Brain microvascular endothelial cell (primary cell): ENCODE data around the gene MYG1.

ENCODE experiments used
- DNase-seq: peaks from one replicate; pipeline ENCODE4 v3.0.0-alpha.2; 2020
- H3K27ac ChIP-seq: fragments of 250-450 bp; sonication (Bioruptor Pico); 2 replicates; pipeline ENCODE4 v1.5.1; 2020; ENCODE audit warnings: mild to moderate bottlenecking, moderate library complexity
- H3K27me3 ChIP-seq: fragments of 250-450 bp; sonication (Bioruptor Pico); replicated peaks from 2 replicates; pipeline ENCODE4 v1.5.1; 2020; ENCODE audit warnings: mild to moderate bottlenecking
- H3K36me3 ChIP-seq: fragments of 250-450 bp; sonication (Bioruptor Pico); replicated peaks from 2 replicates; pipeline ENCODE4 v1.5.1; 2020; ENCODE audit warnings: mild to moderate bottlenecking
- H3K4me3 ChIP-seq: 2 replicates; pipeline ENCODE4 v1.5.1; 2011; ENCODE audit warnings: low read depth, mild to moderate bottlenecking, control low read depth, low read length, moderate library complexity
- CTCF ChIP-seq: IDR thresholded peaks from 2 replicates; pipeline ENCODE4 v1.5.1; 2011; ENCODE audit warnings: low read depth, mild to moderate bottlenecking, moderate library complexity, low read length, control low read depth, inconsistent platforms; ENCODE audit errors: missing control alignments
- in situ Hi-C: cut with HindIII; loops from 2 replicates; pipeline ENCODE4 v1.10.0; 2017; ENCODE audit warnings: low sequenced_read_pairs, low pct_ligation_motif_present

The MYG1 gene

GRCh38 chr12:53344824-53345485, 45.5 kb downstream of the MYG1 start:
- peak; percentile 72 for TF ChIP-seq CTCF
- in situ Hi-C loops = no loop called here
- Histone ChIP-seq H3K4me3 (peak overlapping the region; percentile 64), H3K27ac (peak overlapping the region; percentile 6), H3K36me3 (no peaks in the 10 kb centered on the region), H3K27me3 (no peaks in the 10 kb centered on the region)
- DNase-seq = peak; percentile 63

DNA sequence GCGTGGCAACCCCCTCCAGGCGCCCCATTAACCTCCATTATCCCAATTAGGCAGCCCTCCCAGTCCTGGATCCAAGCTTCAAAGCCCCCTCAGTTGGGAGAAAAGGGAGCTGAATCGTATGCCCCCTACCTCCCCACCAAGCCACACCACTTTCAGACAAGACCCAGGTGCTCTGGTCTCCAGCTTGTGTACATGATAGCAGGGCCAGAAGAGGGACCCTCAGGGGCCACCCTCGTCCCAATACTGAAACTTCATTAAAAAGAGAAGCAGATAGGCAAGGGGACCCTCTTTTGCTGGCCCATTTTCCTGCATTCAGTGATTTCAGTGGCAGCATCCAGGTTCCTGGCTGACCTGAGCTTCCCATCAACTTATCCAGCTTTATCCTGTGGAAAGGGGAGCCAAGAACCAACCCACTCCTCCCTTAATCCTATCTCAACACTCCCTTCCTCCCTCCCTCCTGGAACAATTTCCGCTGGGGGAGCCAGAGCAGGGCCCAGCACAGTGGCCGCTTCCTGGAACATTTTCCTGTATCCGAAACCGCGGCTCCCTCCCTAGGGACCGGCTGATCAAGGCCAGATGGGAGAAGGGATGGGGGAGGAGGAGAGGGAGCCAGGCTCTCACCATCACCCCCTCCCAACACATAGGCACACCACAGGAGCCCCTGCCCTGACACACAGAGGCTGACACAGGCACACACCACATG, 46.1 kb downstream of the MYG1 start:
- Histone ChIP-seq H3K27me3 (no peaks in the 10 kb centered on the region), H3K27ac (no peak overlapping the region), H3K4me3 (peak overlapping the region; percentile 64), H3K36me3 (no peaks in the 10 kb centered on the region)
- in situ Hi-C loops = no loop called here
- peak; percentile 37 for DNase-seq
- TF ChIP-seq CTCF = no peak

DNA sequence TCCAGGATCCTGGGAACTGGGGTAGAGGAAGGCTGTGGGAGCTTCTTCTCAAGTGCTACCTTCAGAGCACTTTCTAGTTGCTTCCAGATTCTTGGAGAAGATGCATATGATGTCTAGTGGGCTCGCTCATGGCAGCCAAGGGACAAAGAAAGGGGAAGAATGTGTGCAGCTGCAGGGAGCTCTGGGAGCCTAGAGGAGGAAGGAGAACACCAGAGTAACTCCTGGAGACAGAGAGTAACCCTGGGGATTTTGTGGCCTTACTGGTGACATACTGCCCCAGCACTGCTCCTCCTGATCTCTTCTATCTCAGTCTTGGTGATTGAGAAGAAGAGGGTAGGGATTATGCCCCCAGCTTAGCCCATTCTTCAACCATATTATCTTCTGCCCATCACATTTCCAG, 47.0 kb downstream of the MYG1 start:
- no peak for DNase-seq
- no peak for TF ChIP-seq CTCF
- no peaks in the 10 kb centered on the region for H3K27me3 ChIP-seq
- H3K36me3 ChIP-seq = no peaks in the 10 kb centered on the region
- no peak overlapping the region for H3K4me3 ChIP-seq
- in situ Hi-C loops = no loop called here
- no peak overlapping the region for H3K27ac ChIP-seq

DNA sequence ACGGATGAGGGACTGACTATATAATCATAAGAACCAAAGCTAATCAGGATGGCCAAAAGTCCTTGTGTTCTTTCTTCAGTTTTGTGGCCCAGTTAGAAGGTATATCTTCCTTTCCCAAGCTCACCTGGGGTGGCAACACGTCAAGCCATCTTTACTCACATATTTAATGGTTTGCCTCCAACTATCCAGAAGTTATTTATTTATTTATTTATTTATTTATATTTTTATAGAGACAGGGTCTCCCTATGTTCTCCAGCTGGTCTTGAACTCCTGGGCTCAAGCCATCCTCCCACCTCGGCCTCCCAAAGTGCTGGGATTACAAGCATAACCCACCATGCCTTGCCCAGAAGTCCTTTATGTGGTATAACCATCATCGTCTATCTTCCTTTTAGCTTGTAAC, 48.4 kb downstream of the MYG1 start:
- in situ Hi-C loops = no loop called here
- Histone ChIP-seq H3K4me3 (no peak overlapping the region), H3K27ac (no peak overlapping the region), H3K36me3 (no peaks in the 10 kb centered on the region), H3K27me3 (no peaks in the 10 kb centered on the region)
- no peak for DNase-seq
- TF ChIP-seq CTCF = no peak

DNA sequence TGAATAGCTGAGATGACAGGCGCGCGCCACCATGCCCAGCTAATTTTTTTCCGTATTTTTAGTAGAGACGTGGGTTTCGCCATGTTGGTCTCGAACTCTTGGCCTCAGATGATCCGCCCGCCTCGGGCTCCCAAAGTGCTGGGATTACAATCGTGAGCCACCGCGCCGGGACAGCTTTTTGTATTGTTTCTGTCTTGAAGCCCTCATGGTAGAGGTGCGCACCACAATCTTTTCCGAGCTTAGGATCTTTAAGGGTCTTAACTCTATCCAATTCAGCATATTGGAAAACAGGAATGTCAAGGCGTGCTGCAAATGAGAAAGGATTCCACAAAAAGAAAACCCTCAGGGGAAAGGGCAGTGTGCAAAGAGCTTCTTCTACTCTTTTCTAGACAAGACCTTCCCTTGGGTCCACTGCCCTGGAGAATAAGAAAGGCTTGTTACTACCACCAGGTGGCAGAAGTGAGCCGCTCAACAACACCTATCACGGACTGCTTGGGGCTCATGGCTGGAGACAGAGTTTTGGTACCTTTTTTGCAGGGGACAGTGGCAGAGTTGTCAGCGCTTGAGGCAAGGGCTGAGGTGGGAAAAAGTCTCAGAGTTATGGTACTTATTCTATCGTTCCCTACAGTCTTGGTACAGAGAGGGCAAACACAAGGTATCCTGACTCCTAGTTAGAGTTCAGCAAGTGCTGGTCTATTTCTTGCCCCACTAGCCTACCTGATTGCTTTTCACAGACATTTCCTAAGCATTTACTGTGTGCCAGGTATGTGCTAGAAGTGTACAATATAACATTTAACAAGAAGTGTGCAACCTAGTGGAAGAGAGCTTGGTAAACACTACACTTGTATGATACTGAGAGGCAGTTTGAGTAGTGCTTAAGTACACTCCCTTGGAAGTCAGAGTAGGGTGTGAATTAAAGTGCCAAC, 53.1 kb downstream of the MYG1 start:
- Histone ChIP-seq H3K4me3 (no peak overlapping the region), H3K27me3 (no peaks in the 10 kb centered on the region), H3K27ac (no peak overlapping the region), H3K36me3 (no peaks in the 10 kb centered on the region)
- DNase-seq = peak; percentile 79
- peak; percentile 88 for TF ChIP-seq CTCF
- in situ Hi-C loops = no loop called here
